ENCODE measurements around the gene MSI2.

The MSI2 gene

DNA sequence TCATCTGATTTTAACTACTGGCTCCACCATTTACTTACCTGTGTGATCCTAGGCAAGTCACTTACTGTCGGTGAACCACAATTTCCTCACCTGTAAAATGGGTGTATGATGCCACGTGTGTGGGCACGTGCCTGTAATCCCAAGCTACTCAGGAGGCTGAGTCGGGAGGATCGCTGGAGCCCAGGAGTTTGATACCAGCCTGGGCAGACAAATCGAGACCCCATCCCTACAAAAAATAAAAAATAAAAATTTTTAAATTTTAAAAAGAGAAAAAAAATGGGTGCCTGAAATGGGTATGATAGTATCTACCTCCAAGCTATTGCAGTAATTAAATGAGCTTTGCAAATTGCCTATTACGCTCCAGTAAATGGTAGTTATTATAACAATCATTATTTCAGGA lies 263.5 kb downstream of the MSI2 start:
- H3K79me2 ChIP-seq (ENCODE audit: insufficient read depth, low read length), result peaks cover 6% of the 10 kb centered on the region; the same call in 1 of the 2 replicates
- no peak overlapping the region for H3K9ac ChIP-seq (ENCODE audit: low read length)
- H3K4me2 ChIP-seq (ENCODE audit: low read length), result no peak overlapping the region
- no peaks in the 10 kb centered on the region for H3K9me3 ChIP-seq (ENCODE audit: low read length)
- peaks cover 7% of the 10 kb centered on the region for H3F3A ChIP-seq (ENCODE audit: insufficient read depth, low read length)
- TF ChIP-seq, protein P1, sequence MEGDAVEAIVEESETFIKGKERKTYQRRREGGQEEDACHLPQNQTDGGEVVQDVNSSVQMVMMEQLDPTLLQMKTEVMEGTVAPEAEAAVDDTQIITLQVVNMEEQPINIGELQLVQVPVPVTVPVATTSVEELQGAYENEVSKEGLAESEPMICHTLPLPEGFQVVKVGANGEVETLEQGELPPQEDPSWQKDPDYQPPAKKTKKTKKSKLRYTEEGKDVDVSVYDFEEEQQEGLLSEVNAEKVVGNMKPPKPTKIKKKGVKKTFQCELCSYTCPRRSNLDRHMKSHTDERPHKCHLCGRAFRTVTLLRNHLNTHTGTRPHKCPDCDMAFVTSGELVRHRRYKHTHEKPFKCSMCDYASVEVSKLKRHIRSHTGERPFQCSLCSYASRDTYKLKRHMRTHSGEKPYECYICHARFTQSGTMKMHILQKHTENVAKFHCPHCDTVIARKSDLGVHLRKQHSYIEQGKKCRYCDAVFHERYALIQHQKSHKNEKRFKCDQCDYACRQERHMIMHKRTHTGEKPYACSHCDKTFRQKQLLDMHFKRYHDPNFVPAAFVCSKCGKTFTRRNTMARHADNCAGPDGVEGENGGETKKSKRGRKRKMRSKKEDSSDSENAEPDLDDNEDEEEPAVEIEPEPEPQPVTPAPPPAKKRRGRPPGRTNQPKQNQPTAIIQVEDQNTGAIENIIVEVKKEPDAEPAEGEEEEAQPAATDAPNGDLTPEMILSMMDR (IDR thresholded peaks at IDR 0.05; ENCODE audit: low read length), result no peak
- TF ChIP-seq EZH2 (IDR thresholded peaks at IDR 0.05; ENCODE audit: borderline replicate concordance, low read length), result no peak
- no peak overlapping the region for H2AFZ ChIP-seq (ENCODE audit: low read length)
- H3K4me1 ChIP-seq (ENCODE audit: insufficient read depth, low read length, severe bottlenecking), result peaks cover 98% of the 10 kb centered on the region
- no peaks in the 10 kb centered on the region for H3K9me2 ChIP-seq (ENCODE audit: low read depth, low read length)
- no peaks in the 10 kb centered on the region for H3K27me3 ChIP-seq (ENCODE audit: insufficient read depth, low read length)
- peak overlapping the region; percentile 100 for H3K27ac ChIP-seq (ENCODE audit: low read depth, low read length, poor library complexity, severe bottlenecking)
- H4K20me1 ChIP-seq (ENCODE audit: insufficient read depth, low read length), result no peaks in the 10 kb centered on the region
- peaks cover 15% of the 10 kb centered on the region; the same call in 1 of the 2 replicates for H3K36me3 ChIP-seq (ENCODE audit: insufficient read depth, low read length)
- no peak overlapping the region for H3K4me3 ChIP-seq (ENCODE audit: low read depth, low read length, poor library complexity, severe bottlenecking)

DNA sequence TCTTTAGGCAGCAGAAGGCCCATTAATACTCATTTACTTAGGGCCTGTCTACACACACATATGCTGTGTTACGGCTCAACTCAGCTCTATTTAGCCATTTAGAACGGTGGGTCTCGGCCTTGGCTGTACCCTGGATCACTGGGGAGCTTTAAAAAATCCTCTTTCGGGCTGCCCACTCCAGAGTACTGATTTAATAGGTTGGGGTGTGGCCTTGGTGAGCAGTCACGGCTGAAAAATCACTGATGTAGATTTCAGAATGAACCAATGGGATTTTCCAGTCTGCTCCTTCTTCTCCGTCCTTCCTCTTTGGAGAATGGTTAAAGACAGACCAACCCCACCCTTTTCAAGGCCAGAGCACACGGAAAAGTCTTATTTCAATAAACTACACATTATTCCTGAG lies 265.3 kb downstream of the MSI2 start:
- TF ChIP-seq, protein P1 (IDR thresholded peaks at IDR 0.05; ENCODE audit: low read length), result no peak
- no peak for TF ChIP-seq EZH2 (IDR thresholded peaks at IDR 0.05; ENCODE audit: borderline replicate concordance, low read length)
- Histone ChIP-seq H3K27ac (ENCODE audit: low read depth, low read length, poor library complexity, severe bottlenecking) (peak overlapping the region; percentile 100), H3K27me3 (ENCODE audit: insufficient read depth, low read length) (no peaks in the 10 kb centered on the region), H3K9ac (ENCODE audit: low read length) (peak overlapping the region; percentile 77), H3K9me3 (ENCODE audit: low read length) (no peaks in the 10 kb centered on the region), H2AFZ (ENCODE audit: low read length) (no peak overlapping the region), H3K4me3 (ENCODE audit: low read depth, low read length, poor library complexity, severe bottlenecking) (no peak overlapping the region), H4K20me1 (ENCODE audit: insufficient read depth, low read length) (no peaks in the 10 kb centered on the region), H3F3A (ENCODE audit: insufficient read depth, low read length) (peaks cover 14% of the 10 kb centered on the region), H3K4me1 (ENCODE audit: insufficient read depth, low read length, severe bottlenecking) (peaks cover 100% of the 10 kb centered on the region), H3K79me2 (ENCODE audit: insufficient read depth, low read length) (peaks cover under 1% of the 10 kb centered on the region; the same call in 1 of the 2 replicates), H3K4me2 (ENCODE audit: low read length) (peak overlapping the region; percentile 28; the same call in 1 of the 2 replicates), H3K9me2 (ENCODE audit: low read depth, low read length) (no peaks in the 10 kb centered on the region), H3K36me3 (ENCODE audit: insufficient read depth, low read length) (peaks cover 6% of the 10 kb centered on the region; the same call in 1 of the 2 replicates)

DNA sequence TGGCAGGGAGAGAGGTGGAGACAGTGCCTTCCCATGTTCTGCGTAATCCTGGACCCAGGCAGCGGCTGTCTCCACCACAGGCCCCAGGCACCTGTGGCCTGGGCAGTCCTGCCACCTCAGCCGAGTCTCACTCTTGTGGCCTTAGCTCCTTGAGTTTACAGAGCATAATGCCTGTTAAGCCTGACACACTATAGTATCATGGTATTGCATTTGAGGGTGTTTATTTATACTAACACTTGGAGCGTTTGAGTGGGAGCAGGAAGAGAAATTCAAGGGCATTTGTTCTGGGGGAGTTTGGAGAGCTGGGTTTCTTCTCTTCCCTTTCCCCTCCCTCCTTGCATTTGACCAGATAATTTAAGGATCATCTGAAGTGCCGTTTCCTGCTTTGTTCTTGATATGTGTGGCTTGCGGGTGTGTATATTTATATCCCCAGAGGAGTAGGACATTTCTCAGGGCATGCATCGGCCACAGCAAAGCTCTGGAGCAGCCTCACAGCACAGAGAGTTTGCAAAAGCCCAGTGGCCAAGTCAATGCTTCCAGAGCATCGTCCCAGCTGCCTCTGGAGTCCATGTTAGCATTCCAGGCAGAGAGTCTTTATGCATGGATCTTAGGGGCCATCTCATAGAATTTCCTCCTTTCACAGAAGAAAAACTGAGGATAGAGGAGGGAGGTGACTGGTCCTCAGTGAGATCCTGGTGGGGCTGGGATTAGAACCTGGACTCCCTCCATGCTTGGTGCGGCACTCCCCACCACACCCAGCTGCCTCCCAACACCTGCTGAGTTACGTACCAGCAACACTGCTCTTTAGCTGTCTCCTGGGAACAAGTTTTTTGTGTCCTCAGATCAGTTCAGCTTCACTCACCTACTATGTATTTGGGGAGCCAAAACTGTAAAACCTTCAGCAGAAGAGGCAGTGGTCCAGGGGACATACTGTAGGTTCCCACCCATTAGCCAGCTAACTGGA lies 266.0 kb downstream of the MSI2 start:
- H2AFZ ChIP-seq (ENCODE audit: low read length), result no peak overlapping the region
- peaks cover 100% of the 10 kb centered on the region for H3K4me1 ChIP-seq (ENCODE audit: insufficient read depth, low read length, severe bottlenecking)
- H3K79me2 ChIP-seq (ENCODE audit: insufficient read depth, low read length), result no peaks in the 10 kb centered on the region; the same call in 1 of the 2 replicates
- H4K20me1 ChIP-seq (ENCODE audit: insufficient read depth, low read length), result no peaks in the 10 kb centered on the region
- no peaks in the 10 kb centered on the region for H3K9me2 ChIP-seq (ENCODE audit: low read depth, low read length)
- TF ChIP-seq, protein P1 (IDR thresholded peaks at IDR 0.05; ENCODE audit: low read length), result no peak
- TF ChIP-seq EZH2 (IDR thresholded peaks at IDR 0.05; ENCODE audit: borderline replicate concordance, low read length), result no peak
- H3F3A ChIP-seq (ENCODE audit: insufficient read depth, low read length), result peaks cover 14% of the 10 kb centered on the region
- peak overlapping the region; percentile 100 for H3K27ac ChIP-seq (ENCODE audit: low read depth, low read length, poor library complexity, severe bottlenecking)
- H3K4me3 ChIP-seq (ENCODE audit: low read depth, low read length, poor library complexity, severe bottlenecking), result no peak overlapping the region
- H3K36me3 ChIP-seq (ENCODE audit: insufficient read depth, low read length), result peaks cover 6% of the 10 kb centered on the region; the same call in 1 of the 2 replicates
- H3K9ac ChIP-seq (ENCODE audit: low read length), result peak overlapping the region; percentile 77
- H3K27me3 ChIP-seq (ENCODE audit: insufficient read depth, low read length), result no peaks in the 10 kb centered on the region
- H3K4me2 ChIP-seq (ENCODE audit: low read length), result peak overlapping the region; percentile 28; the same call in 1 of the 2 replicates
- H3K9me3 ChIP-seq (ENCODE audit: low read length), result no peaks in the 10 kb centered on the region
